ENCODE measurements around the gene KRT7.
A peak's percentile ranks its signal among the peaks of the same experiment; 100 is the strongest.

KRT7 gene

DNA sequence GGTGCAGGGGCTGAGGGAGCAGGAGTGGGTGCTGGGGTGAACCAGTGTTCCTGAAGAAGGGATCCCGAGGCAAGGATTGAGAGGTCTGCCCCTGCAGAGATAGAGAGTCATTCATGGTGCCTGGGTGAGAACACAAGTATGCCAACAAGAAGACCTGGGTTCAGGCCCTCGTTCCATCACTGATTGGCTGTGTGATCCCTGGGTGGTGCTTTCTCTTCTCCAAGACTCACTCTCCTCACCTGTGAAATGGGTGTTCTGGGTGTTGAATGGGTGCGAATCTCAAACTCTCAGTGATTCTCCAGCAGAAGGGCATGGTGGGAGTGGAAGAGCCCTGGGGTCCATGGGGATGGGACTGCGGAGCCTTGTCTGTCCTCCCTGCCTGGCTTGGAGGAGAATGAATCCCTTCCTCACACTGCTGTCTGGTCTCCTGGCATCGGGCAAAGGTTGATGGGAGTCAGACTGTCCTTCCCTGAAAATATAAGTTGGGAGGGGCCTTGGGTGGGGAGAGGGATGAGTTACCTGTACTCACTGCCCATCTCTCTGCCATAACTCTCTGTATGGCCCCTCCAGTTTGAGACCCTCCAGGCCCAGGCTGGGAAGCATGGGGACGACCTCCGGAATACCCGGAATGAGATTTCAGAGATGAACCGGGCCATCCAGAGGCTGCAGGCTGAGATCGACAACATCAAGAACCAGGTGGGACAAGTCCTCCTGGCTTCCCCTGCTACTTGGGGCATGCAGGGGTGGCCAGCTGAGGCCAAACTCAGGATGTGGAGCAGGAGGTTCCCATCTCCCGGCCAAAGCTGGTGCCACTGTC is 9.6 kb downstream of the KRT7 start:
- peaks cover 39% of the 10 kb centered on the region for H3K4me1 Mint-ChIP-seq

DNA sequence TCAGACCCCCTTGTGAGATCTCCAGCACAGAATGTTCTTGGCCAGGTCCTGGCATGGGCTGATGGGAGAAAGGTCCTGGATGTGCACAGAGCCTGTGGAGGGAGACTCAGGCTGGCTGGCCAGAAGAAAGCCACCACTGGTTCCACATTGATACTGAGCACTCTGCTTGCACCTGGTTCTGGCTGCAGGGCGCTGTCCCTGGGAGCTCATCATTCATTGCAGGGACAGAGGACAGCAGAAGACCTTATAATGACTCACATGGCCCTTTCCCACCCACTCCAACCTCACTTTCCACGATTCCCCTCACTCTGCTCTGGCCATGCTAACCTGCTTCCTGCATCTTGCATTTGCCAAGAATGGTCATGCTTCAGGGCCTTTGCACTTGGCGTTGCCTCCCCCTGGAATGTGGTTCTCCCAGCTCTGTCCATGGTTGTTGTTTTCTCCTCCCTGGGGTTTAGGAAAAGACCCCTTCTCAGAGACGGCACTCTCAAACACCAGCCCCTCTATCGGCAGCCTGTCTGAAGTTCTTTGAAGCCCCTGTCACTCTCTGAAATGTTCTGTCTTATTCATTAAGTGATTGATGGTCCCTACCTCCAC is 10.3 kb downstream of the KRT7 start:
- Mint-ChIP-seq H3K27me3 (ENCODE audit: low read depth) (peaks cover 56% of the 10 kb centered on the region), H3K27ac (peak overlapping the region; percentile 61 to 89 (median 87)), H3K4me1 (peaks cover 43% of the 10 kb centered on the region), H3K4me3 (no peak overlapping the region), H3K36me3 (ENCODE audit: low read depth) (no peaks in the 10 kb centered on the region), H3K9me3 (no peaks in the 10 kb centered on the region)
- TF ChIP-seq, protein P1, sequence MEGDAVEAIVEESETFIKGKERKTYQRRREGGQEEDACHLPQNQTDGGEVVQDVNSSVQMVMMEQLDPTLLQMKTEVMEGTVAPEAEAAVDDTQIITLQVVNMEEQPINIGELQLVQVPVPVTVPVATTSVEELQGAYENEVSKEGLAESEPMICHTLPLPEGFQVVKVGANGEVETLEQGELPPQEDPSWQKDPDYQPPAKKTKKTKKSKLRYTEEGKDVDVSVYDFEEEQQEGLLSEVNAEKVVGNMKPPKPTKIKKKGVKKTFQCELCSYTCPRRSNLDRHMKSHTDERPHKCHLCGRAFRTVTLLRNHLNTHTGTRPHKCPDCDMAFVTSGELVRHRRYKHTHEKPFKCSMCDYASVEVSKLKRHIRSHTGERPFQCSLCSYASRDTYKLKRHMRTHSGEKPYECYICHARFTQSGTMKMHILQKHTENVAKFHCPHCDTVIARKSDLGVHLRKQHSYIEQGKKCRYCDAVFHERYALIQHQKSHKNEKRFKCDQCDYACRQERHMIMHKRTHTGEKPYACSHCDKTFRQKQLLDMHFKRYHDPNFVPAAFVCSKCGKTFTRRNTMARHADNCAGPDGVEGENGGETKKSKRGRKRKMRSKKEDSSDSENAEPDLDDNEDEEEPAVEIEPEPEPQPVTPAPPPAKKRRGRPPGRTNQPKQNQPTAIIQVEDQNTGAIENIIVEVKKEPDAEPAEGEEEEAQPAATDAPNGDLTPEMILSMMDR (IDR thresholded peaks at IDR 0.05; ENCODE audit: unreplicated experiment in 3 of 3) = no peak

More for the DNA sequence above, 9.6 kb downstream of the KRT7 start:
- TF ChIP-seq, protein P1 (IDR thresholded peaks at IDR 0.05; ENCODE audit: unreplicated experiment in 3 of 3) = no peak
- Mint-ChIP-seq H3K27ac (peak overlapping the region in 1 of 3 experiments; percentile 87), H3K27me3 (ENCODE audit: low read depth) (peaks cover 56% of the 10 kb centered on the region), H3K36me3 (ENCODE audit: low read depth) (no peaks in the 10 kb centered on the region), H3K4me3 (no peak overlapping the region), H3K9me3 (no peaks in the 10 kb centered on the region)

DNA sequence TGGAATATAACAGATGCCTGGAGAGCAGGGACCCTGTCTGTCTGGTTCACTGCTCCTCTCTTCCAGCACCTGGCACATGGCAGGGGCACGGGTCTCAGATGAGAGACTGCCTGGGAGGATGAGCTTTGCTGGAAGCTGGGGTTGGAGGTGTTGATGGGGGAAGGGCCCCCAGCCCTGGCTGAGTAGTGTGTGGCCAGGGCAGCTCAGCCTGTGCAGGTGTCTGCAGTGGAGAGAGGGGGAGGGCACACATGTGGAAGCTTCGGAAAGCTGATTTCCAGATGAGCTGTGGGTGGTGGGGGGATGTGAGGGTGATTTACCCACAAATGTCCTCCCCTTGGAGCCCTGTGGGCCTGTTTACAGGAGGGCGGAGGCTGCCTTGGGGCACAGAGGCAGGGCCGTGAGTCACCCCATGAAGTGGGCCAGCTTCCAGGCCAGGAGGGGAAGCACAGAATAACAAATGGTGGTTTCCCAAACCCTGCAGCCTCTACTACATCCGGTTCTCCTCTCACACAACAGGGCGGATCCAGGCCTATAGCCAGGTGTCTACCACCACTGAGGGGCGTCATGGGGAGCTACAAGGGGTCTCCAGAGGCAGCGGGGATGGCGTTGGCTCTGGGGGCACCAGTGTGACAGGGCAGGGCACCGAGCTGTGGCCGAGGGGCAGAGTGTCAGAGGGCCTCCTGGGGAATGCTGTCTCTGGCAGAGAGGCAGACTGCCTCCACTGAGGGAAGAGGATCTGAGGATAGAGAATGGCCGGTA is 11.0 kb downstream of the KRT7 start:
- Mint-ChIP-seq H3K4me1 (peaks cover 47% of the 10 kb centered on the region), H3K9me3 (no peaks in the 10 kb centered on the region), H3K4me3 (no peak overlapping the region), H3K27me3 (ENCODE audit: low read depth) (peaks cover 55% of the 10 kb centered on the region), H3K36me3 (ENCODE audit: low read depth) (no peaks in the 10 kb centered on the region), H3K27ac (peak overlapping the region; percentile 61 to 89 (median 87))
- TF ChIP-seq, protein P1 (IDR thresholded peaks at IDR 0.05; ENCODE audit: unreplicated experiment in 3 of 3) = no peak

DNA sequence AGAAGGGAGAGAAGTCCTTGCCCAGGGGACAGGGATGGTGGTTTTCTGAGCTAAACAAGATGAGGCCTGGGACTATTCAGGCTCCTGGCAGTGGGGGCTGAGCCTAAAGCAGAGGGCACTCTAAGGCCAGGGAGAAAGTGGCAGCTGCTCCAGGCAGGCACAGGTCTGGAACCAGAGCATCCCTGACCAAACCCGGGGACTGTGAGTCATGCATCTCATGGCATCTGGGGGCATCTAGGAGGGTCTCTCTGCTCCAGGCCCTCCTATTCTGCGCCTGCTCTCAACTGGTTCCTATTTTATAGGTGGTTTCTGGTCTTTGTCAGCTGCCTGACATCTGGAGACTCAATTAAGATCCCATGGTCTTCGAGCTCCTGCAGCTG is 11.6 kb downstream of the KRT7 start:
- no peak overlapping the region for H3K4me3 Mint-ChIP-seq
- TF ChIP-seq, protein P1 (IDR thresholded peaks at IDR 0.05; ENCODE audit: unreplicated experiment in 3 of 3) = no peak

DNA sequence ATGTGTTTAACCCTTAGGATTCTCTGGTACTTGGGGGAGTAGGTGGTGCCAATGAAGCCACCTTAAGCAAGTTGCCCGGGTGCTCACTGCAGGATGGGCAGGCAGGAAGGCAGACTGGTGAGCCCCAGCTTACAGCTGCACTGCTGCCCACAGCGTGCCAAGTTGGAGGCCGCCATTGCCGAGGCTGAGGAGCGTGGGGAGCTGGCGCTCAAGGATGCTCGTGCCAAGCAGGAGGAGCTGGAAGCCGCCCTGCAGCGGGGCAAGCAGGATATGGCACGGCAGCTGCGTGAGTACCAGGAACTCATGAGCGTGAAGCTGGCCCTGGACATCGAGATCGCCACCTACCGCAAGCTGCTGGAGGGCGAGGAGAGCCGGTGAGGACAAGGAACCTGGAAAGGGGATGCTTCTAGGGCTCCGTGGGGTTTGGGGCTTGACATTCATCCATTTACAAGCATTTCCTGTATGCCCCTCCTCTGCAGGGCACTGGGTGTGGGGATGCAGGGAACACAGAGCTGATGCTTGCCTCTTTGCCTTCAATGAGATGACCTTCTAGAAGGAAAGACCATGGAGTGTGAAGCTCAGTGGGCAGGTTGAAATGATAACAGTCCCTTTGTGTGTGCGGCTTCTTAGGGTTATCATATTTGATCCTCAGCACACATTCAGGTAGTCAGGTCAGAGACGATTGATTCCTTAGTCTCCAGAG is 12.4 kb downstream of the KRT7 start:
- Mint-ChIP-seq H3K27me3 (ENCODE audit: low read depth) (peaks cover 60% of the 10 kb centered on the region), H3K4me1 (peaks cover 48% of the 10 kb centered on the region)

More for the DNA sequence above, 11.6 kb downstream of the KRT7 start:
- Mint-ChIP-seq H3K27me3 (ENCODE audit: low read depth) (peaks cover 55% of the 10 kb centered on the region), H3K27ac (peak overlapping the region; percentile 61 to 89 (median 87)), H3K9me3 (no peaks in the 10 kb centered on the region), H3K36me3 (ENCODE audit: low read depth) (no peaks in the 10 kb centered on the region), H3K4me1 (peaks cover 48% of the 10 kb centered on the region)

More for the DNA sequence above, 12.4 kb downstream of the KRT7 start:
- TF ChIP-seq, protein P1 (IDR thresholded peaks at IDR 0.05; ENCODE audit: unreplicated experiment in 3 of 3) = no peak
- Mint-ChIP-seq H3K4me3 (no peak overlapping the region), H3K9me3 (no peaks in the 10 kb centered on the region), H3K27ac (peak overlapping the region in 1 of 3 experiments; percentile 87), H3K36me3 (ENCODE audit: low read depth) (no peaks in the 10 kb centered on the region)
